Suprapubic skin (tissue), 4 donors: Measurements from ENCODE around the gene ZNF777. TPM values are rescaled to one million over a fixed set of nuclear protein-coding genes. Genes with fewer than 3 reads are reported as not detected.

Source experiments
- DNase-seq, 2 donors: peaks; one replicate each; pipeline ENCODE4 v3.0.0-alpha.2; 2019; ENCODE audit warnings: low spot score in 2 of 2
- H3K27ac ChIP-seq: fragments of 200-600 bp; sonication (generic); one replicate; pipeline ENCODE4 v1.5.1; 2019
- H3K27me3 ChIP-seq: fragments of 200-600 bp; sonication (generic); one replicate; pipeline ENCODE4 v1.5.1; 2019
- H3K36me3 ChIP-seq: fragments of 200-600 bp; sonication (generic); one replicate; pipeline ENCODE4 v1.5.1; 2019
- H3K4me1 ChIP-seq: fragments of 200-600 bp; sonication (generic); one replicate; pipeline ENCODE4 v1.5.1; 2019
- H3K4me3 ChIP-seq: fragments of 200-600 bp; sonication (generic); one replicate; pipeline ENCODE4 v1.5.1; 2019; ENCODE audit warnings: mild to moderate bottlenecking
- H3K9me3 ChIP-seq: fragments of 200-600 bp; sonication (generic); one replicate; pipeline ENCODE4 v1.5.1; 2019
- CTCF ChIP-seq, 2 donors: fragments of 200-600 bp in 1 of 2; fragments of 450-650 bp in 1 of 2; sonication (generic) in 1 of 2; IDR thresholded peaks; one replicate each; pipeline ENCODE4 v1.5.1; 2016 to 2019; ENCODE audit warnings: antibody characterized with exemption in 2 of 2, mild to moderate bottlenecking in 1 of 2, moderate library complexity in 1 of 2
- EP300 ChIP-seq: sonication (generic); formaldehyde crosslinking; IDR thresholded peaks from one replicate; pipeline ENCODE4 v1.6.1; 2017; ENCODE audit warnings: antibody characterized with exemption
- POLR2A ChIP-seq, 2 donors: fragments of 450-650 bp; IDR thresholded peaks; one replicate each; pipeline ENCODE4 v1.6.1; 2017; ENCODE audit warnings: antibody characterized with exemption in 2 of 2, mild to moderate bottlenecking in 2 of 2, moderate library complexity in 2 of 2
- POLR2AphosphoS5 ChIP-seq, 3 donors: sonication (generic); formaldehyde crosslinking; IDR thresholded peaks; one replicate each; pipeline ENCODE4 v1.6.1; 2017; ENCODE audit warnings: antibody characterized with exemption in 3 of 3
- WGBS: methylation state at CpG from one replicate; pipeline ENCODE4 v1.1.5; 2018; 5-methylcytosine and 5-hydroxymethylcytosine counted together
- total RNA-seq, 4 donors: library from RNA; depleted of rRNA; stranded (reverse); fragments of >200 nt; gene quantifications; one replicate each; pipeline ENCODE4 v1.1.0, GENCODE V29; 2016

The ZNF777 gene
- total RNA-seq, 4 donors from 2014 or later: 11.6 to 16.4 (median 14.9) TPM

GRCh38 chr7:149456506-149457421 lies 4.1 kb downstream of the ZNF777 start:
- WGBS: 95% methylated on average over 11 of the region's 11 CpGs
- Histone ChIP-seq H3K4me3 (no peak overlapping the region), H3K9me3 (no peaks in the 10 kb centered on the region), H3K36me3 (peaks cover 38% of the 10 kb centered on the region), H3K4me1 (peaks cover 36% of the 10 kb centered on the region), H3K27me3 (no peaks in the 10 kb centered on the region), H3K27ac (no peak overlapping the region)
- DNase-seq: no peak
- TF ChIP-seq EP300 (no peak), CTCF (IDR thresholded peaks at IDR 0.05) (no peak), POLR2AphosphoS5 (IDR thresholded peaks at IDR 0.05) (no peak), POLR2A (IDR thresholded peaks at IDR 0.05) (no peak)

GRCh38 chr7:149455175-149455950 lies 5.5 kb downstream of the ZNF777 start:
- Histone ChIP-seq H3K27me3 (no peaks in the 10 kb centered on the region), H3K36me3 (peaks cover 48% of the 10 kb centered on the region), H3K4me1 (peaks cover 27% of the 10 kb centered on the region), H3K27ac (no peak overlapping the region), H3K9me3 (no peaks in the 10 kb centered on the region), H3K4me3 (no peak overlapping the region)
- 90% methylated on average over 24 of the region's 24 CpGs for WGBS
- peak in 1 of 2 donors; percentile 58 for DNase-seq
- no peak for TF ChIP-seq POLR2AphosphoS5 (IDR thresholded peaks at IDR 0.05)
- no peak for TF ChIP-seq CTCF (IDR thresholded peaks at IDR 0.05)
- no peak for TF ChIP-seq EP300
- no peak for TF ChIP-seq POLR2A (IDR thresholded peaks at IDR 0.05)

- peak in 1 of 2 donors; percentile 20 for DNase-seq
- WGBS: 88% methylated on average over 5 of the region's 5 CpGs
- H3K36me3 ChIP-seq: peaks cover 54% of the 10 kb centered on the region
- TF ChIP-seq CTCF (IDR thresholded peaks at IDR 0.05): no peak
- TF ChIP-seq POLR2A (IDR thresholded peaks at IDR 0.05): no peak
- no peak for TF ChIP-seq POLR2AphosphoS5 (IDR thresholded peaks at IDR 0.05)
- TF ChIP-seq EP300: no peak
- no peaks in the 10 kb centered on the region for H3K9me3 ChIP-seq
- peaks cover 26% of the 10 kb centered on the region for H3K4me1 ChIP-seq
- H3K27ac ChIP-seq: no peak overlapping the region
- H3K27me3 ChIP-seq: no peaks in the 10 kb centered on the region
- H3K4me3 ChIP-seq: no peak overlapping the region
Measured at GRCh38 chr7:149454750-149455149, 6.1 kb downstream of the ZNF777 start.

DNA sequence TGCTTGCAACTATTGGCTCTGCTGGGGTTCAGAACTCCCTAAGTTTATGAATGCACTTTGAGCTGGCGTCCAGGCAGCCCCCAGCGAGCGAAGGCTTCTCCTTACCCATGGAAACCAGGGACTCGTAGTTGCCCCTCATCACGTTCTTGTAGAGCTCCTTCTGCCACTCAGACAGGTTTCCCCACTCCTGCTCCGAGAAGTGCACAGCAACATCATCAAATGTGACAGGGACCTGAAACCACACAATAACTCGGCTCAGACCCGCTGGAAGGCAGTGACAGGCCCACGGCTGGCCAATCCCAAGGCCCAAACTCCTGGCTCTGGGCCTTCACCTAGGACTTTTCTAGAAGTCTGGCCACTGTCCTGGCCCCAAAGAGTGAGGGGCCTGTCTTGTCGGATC lies 6.9 kb downstream of the ZNF777 start:
- peaks cover 62% of the 10 kb centered on the region for H3K36me3 ChIP-seq
- H3K4me3 ChIP-seq: no peak overlapping the region
- WGBS: 96% methylated on average over 9 of the region's 10 CpGs
- no peaks in the 10 kb centered on the region for H3K9me3 ChIP-seq
- H3K4me1 ChIP-seq: peaks cover 18% of the 10 kb centered on the region
- TF ChIP-seq POLR2AphosphoS5 (IDR thresholded peaks at IDR 0.05) (no peak), CTCF (IDR thresholded peaks at IDR 0.05) (no peak), EP300 (no peak), POLR2A (IDR thresholded peaks at IDR 0.05) (no peak)
- H3K27me3 ChIP-seq: no peaks in the 10 kb centered on the region
- H3K27ac ChIP-seq: no peak overlapping the region
- DNase-seq: peak in 1 of 2 donors; percentile 54

- Histone ChIP-seq H3K9me3 (no peaks in the 10 kb centered on the region), H3K36me3 (peaks cover 85% of the 10 kb centered on the region), H3K4me3 (no peak overlapping the region), H3K27me3 (no peaks in the 10 kb centered on the region), H3K27ac (no peak overlapping the region), H3K4me1 (no peaks in the 10 kb centered on the region)
- WGBS: 93% methylated on average over 9 of the region's 10 CpGs
- peak in 1 of 2 donors; percentile 43 for DNase-seq
- TF ChIP-seq CTCF (IDR thresholded peaks at IDR 0.05): no peak
Measured at GRCh38 chr7:149450821-149451220, 10.0 kb downstream of the ZNF777 start.
